ENCODE results near the gene TXLNB.
"Not testable (repeated sequence)": the region's sequence is repeated elsewhere in the genome, so short reads cannot be mapped to it uniquely, and the experiment has no call there.

Gene TXLNB

GRCh38 chr6:139308286-139308916 lies 16.6 kb upstream of the TXLNB start:
- no peak overlapping the region for H3K4me3 ChIP-seq (ENCODE audit: low read depth in 1 of 2, low read length in 2 of 2)
- no peaks in the 10 kb centered on the region for H3K27me3 ChIP-seq (ENCODE audit: low read depth, low read length)
- H3K9me3 ChIP-seq (ENCODE audit: control insufficient read depth in 1 of 2, low read length in 2 of 2): no peaks in the 10 kb centered on the region
- no peaks in the 10 kb centered on the region for H3K36me3 ChIP-seq (ENCODE audit: control insufficient read depth in 1 of 2, insufficient read depth in 2 of 2, low read length in 2 of 2)
- H3K27ac ChIP-seq (ENCODE audit: low read length): peak overlapping the region; percentile 19
- H3K4me1 ChIP-seq (ENCODE audit: control insufficient read depth in 1 of 2, insufficient read depth in 2 of 2, low read length in 2 of 2): peaks cover 0 to 3% of the 10 kb centered on the region in 2 donors

DNA sequence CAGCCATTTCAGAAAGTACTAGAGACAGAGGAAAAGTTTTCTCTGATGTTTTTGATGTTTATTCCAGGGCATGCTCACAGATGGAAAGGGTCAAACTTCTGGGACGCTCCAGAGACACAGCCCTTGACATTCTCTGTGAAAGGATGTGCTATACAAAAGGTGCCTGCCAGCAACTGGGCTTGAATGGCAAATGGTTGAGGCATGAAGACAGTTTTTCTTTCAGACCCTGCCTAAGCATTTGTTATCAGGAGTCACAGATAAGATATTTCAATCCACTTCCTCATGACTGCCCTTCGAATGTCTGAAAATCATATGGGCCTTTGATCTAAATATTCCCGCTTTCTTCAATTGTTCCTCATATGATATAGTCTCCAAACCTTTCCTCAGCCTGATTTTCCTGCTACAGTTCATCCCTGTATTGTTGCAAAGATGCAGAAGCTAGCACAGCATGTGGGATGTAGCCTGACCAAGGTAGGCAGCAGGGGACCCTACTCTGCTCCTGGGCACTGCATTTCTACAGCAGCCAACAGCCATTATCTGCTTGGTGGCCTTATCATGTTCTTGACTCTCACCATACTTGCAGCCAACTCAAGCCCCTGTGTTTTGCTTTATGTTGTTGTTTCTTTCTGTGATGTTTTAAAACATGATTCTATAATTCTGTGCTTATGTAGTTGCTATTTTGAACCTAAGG lies 14.6 kb upstream of the TXLNB start:
- peaks cover 0 to 3% of the 10 kb centered on the region in 2 donors for H3K4me1 ChIP-seq (ENCODE audit: control insufficient read depth in 1 of 2, insufficient read depth in 2 of 2, low read length in 2 of 2)
- no peak overlapping the region for H3K27ac ChIP-seq (ENCODE audit: low read length)
- no peaks in the 10 kb centered on the region for H3K27me3 ChIP-seq (ENCODE audit: low read depth, low read length)
- H3K4me3 ChIP-seq (ENCODE audit: low read depth in 1 of 2, low read length in 2 of 2): no peak overlapping the region
- H3K9me3 ChIP-seq (ENCODE audit: control insufficient read depth in 1 of 2, low read length in 2 of 2): no peaks in the 10 kb centered on the region
- H3K36me3 ChIP-seq (ENCODE audit: control insufficient read depth in 1 of 2, insufficient read depth in 2 of 2, low read length in 2 of 2): no peaks in the 10 kb centered on the region

GRCh38 chr6:139303185-139303584 lies 11.4 kb upstream of the TXLNB start:
- Histone ChIP-seq H3K4me1 (ENCODE audit: control insufficient read depth in 1 of 2, insufficient read depth in 2 of 2, low read length in 2 of 2) (peaks cover 0 to 1% of the 10 kb centered on the region in 2 donors), H3K9me3 (ENCODE audit: control insufficient read depth in 1 of 2, low read length in 2 of 2) (no peaks in the 10 kb centered on the region), H3K4me3 (ENCODE audit: low read depth in 1 of 2, low read length in 2 of 2) (no peak overlapping the region), H3K27ac (ENCODE audit: low read length) (no peak overlapping the region), H3K27me3 (ENCODE audit: low read depth, low read length) (no peaks in the 10 kb centered on the region), H3K36me3 (ENCODE audit: control insufficient read depth in 1 of 2, insufficient read depth in 2 of 2, low read length in 2 of 2) (no peaks in the 10 kb centered on the region)

GRCh38 chr6:139297921-139298320 lies 6.1 kb upstream of the TXLNB start:
- Histone ChIP-seq H3K27ac (ENCODE audit: low read length) (no peak overlapping the region), H3K9me3 (ENCODE audit: control insufficient read depth in 1 of 2, low read length in 2 of 2) (no peaks in the 10 kb centered on the region), H3K4me1 (ENCODE audit: control insufficient read depth in 1 of 2, insufficient read depth in 2 of 2, low read length in 2 of 2) (no peaks in the 10 kb centered on the region), H3K4me3 (ENCODE audit: low read depth in 1 of 2, low read length in 2 of 2) (no peak overlapping the region), H3K36me3 (ENCODE audit: control insufficient read depth in 1 of 2, insufficient read depth in 2 of 2, low read length in 2 of 2) (no peaks in the 10 kb centered on the region), H3K27me3 (ENCODE audit: low read depth, low read length) (no peaks in the 10 kb centered on the region)

- H3K27me3 ChIP-seq (ENCODE audit: low read depth, low read length): no peaks in the 10 kb centered on the region
- no peak overlapping the region for H3K4me3 ChIP-seq (ENCODE audit: low read depth in 1 of 2, low read length in 2 of 2)
- no peaks in the 10 kb centered on the region for H3K36me3 ChIP-seq (ENCODE audit: control insufficient read depth in 1 of 2, insufficient read depth in 2 of 2, low read length in 2 of 2)
- H3K27ac ChIP-seq (ENCODE audit: low read length): no peak overlapping the region
- H3K4me1 ChIP-seq (ENCODE audit: control insufficient read depth in 1 of 2, insufficient read depth in 2 of 2, low read length in 2 of 2): peaks cover under 1 to 7% of the 10 kb centered on the region in 2 donors
- no peaks in the 10 kb centered on the region for H3K9me3 ChIP-seq (ENCODE audit: control insufficient read depth in 1 of 2, low read length in 2 of 2)
Measured at GRCh38 chr6:139296927-139297326, 5.1 kb upstream of the TXLNB start.

- H3K9me3 ChIP-seq (ENCODE audit: control insufficient read depth in 1 of 2, low read length in 2 of 2): no peaks in the 10 kb centered on the region
- H3K27ac ChIP-seq (ENCODE audit: low read length): no peak overlapping the region
- H3K4me1 ChIP-seq (ENCODE audit: control insufficient read depth in 1 of 2, insufficient read depth in 2 of 2, low read length in 2 of 2): peaks cover 7 to 8% of the 10 kb centered on the region in 2 donors
Measured at GRCh38 chr6:139295901-139296300, 4.1 kb upstream of the TXLNB start.

GRCh38 chr6:139294090-139294489 lies 2.3 kb upstream of the TXLNB start:
- Histone ChIP-seq H3K4me3 (ENCODE audit: low read depth in 1 of 2, low read length in 2 of 2) (no peak overlapping the region), H3K4me1 (ENCODE audit: control insufficient read depth in 1 of 2, insufficient read depth in 2 of 2, low read length in 2 of 2) (peaks cover 7 to 8% of the 10 kb centered on the region in 2 donors), H3K27ac (ENCODE audit: low read length) (no peak overlapping the region), H3K27me3 (ENCODE audit: low read depth, low read length) (no peaks in the 10 kb centered on the region), H3K36me3 (ENCODE audit: control insufficient read depth in 1 of 2, insufficient read depth in 2 of 2, low read length in 2 of 2) (no peaks in the 10 kb centered on the region), H3K9me3 (ENCODE audit: control insufficient read depth in 1 of 2, low read length in 2 of 2) (no peaks in the 10 kb centered on the region)

More at GRCh38 chr6:139295901-139296300, 4.1 kb upstream of the TXLNB start:
- Histone ChIP-seq H3K27me3 (ENCODE audit: low read depth, low read length) (no peaks in the 10 kb centered on the region), H3K4me3 (ENCODE audit: low read depth in 1 of 2, low read length in 2 of 2) (no peak overlapping the region), H3K36me3 (ENCODE audit: control insufficient read depth in 1 of 2, insufficient read depth in 2 of 2, low read length in 2 of 2) (no peaks in the 10 kb centered on the region)

DNA sequence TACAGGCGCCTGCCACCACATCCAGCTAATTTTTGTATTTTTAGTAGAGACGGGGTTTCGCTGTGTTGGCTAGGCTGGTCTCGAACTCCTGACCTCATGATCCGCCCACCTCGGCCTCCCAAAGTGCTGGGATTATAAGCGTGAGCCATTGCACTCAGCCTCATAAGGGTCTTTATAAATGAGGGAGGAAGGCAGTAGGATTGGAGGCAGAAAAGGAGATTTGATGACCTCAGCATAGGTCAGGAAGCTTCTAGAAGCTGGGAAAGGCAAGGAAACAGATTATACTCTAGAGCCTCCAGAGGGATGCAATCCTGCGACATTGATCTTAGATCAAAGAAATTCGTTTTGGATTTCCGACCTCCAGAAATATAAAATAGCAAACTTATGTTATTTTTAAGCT lies 1.4 kb upstream of the TXLNB start:
- H3K27ac ChIP-seq (ENCODE audit: low read length); H3K27me3 ChIP-seq (ENCODE audit: low read depth, low read length); H3K9me3 ChIP-seq (ENCODE audit: control insufficient read depth in 1 of 2, low read length in 2 of 2); H3K4me3 ChIP-seq (ENCODE audit: low read depth in 1 of 2, low read length in 2 of 2); H3K4me1 ChIP-seq (ENCODE audit: control insufficient read depth in 1 of 2, insufficient read depth in 2 of 2, low read length in 2 of 2); H3K36me3 ChIP-seq (ENCODE audit: control insufficient read depth in 1 of 2, insufficient read depth in 2 of 2, low read length in 2 of 2): not testable (repeated sequence)

GRCh38 chr6:139290787-139291311 lies 949 bp downstream of the TXLNB start:
- Histone ChIP-seq H3K27ac (ENCODE audit: low read length) (peak overlapping the region; percentile 93), H3K4me3 (ENCODE audit: low read depth in 1 of 2, low read length in 2 of 2) (peak overlapping the region; percentile 43 to 46), H3K9me3 (ENCODE audit: control insufficient read depth in 1 of 2, low read length in 2 of 2) (no peaks in the 10 kb centered on the region)

DNA sequence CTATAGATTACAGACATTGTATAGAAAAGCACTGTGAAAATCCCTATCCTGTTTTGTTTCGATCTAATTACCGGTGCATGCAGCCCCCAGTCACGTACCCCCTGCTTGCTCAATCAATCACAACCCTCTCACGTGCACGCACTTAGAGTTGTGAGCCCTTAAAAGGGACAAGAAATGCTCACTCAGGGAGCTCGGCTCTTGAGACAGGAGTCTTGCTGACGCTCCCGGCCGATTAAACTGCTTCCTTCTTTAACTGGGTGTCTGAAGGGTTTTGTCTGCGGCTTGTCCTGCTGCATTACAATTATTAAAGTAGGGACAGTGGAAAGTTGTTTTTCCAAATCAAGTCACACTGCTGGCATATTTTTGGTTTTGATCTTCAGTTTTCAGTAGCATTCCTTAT lies 2.6 kb downstream of the TXLNB start:
- Histone ChIP-seq H3K4me3 (ENCODE audit: low read depth in 1 of 2, low read length in 2 of 2) (no peak overlapping the region), H3K36me3 (ENCODE audit: control insufficient read depth in 1 of 2, insufficient read depth in 2 of 2, low read length in 2 of 2) (peaks cover 0 to 3% of the 10 kb centered on the region in 2 donors), H3K9me3 (ENCODE audit: control insufficient read depth in 1 of 2, low read length in 2 of 2) (no peaks in the 10 kb centered on the region), H3K27me3 (ENCODE audit: low read depth, low read length) (no peaks in the 10 kb centered on the region), H3K27ac (ENCODE audit: low read length) (no peak overlapping the region), H3K4me1 (ENCODE audit: control insufficient read depth in 1 of 2, insufficient read depth in 2 of 2, low read length in 2 of 2) (peaks cover 7 to 8% of the 10 kb centered on the region in 2 donors)

More at GRCh38 chr6:139290787-139291311, 949 bp downstream of the TXLNB start:
- Histone ChIP-seq H3K36me3 (ENCODE audit: control insufficient read depth in 1 of 2, insufficient read depth in 2 of 2, low read length in 2 of 2) (peaks cover 0 to 3% of the 10 kb centered on the region in 2 donors), H3K4me1 (ENCODE audit: control insufficient read depth in 1 of 2, insufficient read depth in 2 of 2, low read length in 2 of 2) (peaks cover 7 to 8% of the 10 kb centered on the region in 2 donors), H3K27me3 (ENCODE audit: low read depth, low read length) (no peaks in the 10 kb centered on the region)

- Histone ChIP-seq H3K36me3 (ENCODE audit: control insufficient read depth in 1 of 2, insufficient read depth in 2 of 2, low read length in 2 of 2) (peaks cover 0 to 3% of the 10 kb centered on the region in 2 donors), H3K27ac (ENCODE audit: low read length) (no peak overlapping the region), H3K27me3 (ENCODE audit: low read depth, low read length) (no peaks in the 10 kb centered on the region)
Measured at GRCh38 chr6:139288496-139289040, 3.2 kb downstream of the TXLNB start.

More at GRCh38 chr6:139288496-139289040, 3.2 kb downstream of the TXLNB start:
- no peaks in the 10 kb centered on the region for H3K9me3 ChIP-seq (ENCODE audit: control insufficient read depth in 1 of 2, low read length in 2 of 2)
- H3K4me3 ChIP-seq (ENCODE audit: low read depth in 1 of 2, low read length in 2 of 2): no peak overlapping the region
- peaks cover 7 to 8% of the 10 kb centered on the region in 2 donors for H3K4me1 ChIP-seq (ENCODE audit: control insufficient read depth in 1 of 2, insufficient read depth in 2 of 2, low read length in 2 of 2)

Data from muscle layer of duodenum (tissue), 2 donors.